Adrenal gland (tissue), 5 donors: ENCODE data around the gene KCTD2.

Experiments
- POLR2A ChIP-seq, 2 donors: fragments of 450-650 bp; IDR thresholded peaks; one replicate each; pipeline ENCODE4 v1.6.1; 2017; ENCODE audit warnings: antibody characterized with exemption in 2 of 2, mild to moderate bottlenecking in 2 of 2, moderate library complexity in 1 of 2
- TF ChIP-seq, protein P1 (sequence below), 6 experiments: fragments of 450-650 bp in 4 of 6; fragments of 200-600 bp in 2 of 6; sonication (generic) in 1 of 6; IDR thresholded peaks; 1 replicate in 5 of 6; 2 replicates in 1 of 6; pipeline versions ENCODE4 v1.5.1 to v1.8.0; 2016 to 2021; ENCODE audit warnings: antibody characterized with exemption in 6 of 6, mild to moderate bottlenecking in 2 of 6, moderate library complexity in 1 of 6
- donor health status: DM: no; HTN: no; CAD: no.

DNA sequence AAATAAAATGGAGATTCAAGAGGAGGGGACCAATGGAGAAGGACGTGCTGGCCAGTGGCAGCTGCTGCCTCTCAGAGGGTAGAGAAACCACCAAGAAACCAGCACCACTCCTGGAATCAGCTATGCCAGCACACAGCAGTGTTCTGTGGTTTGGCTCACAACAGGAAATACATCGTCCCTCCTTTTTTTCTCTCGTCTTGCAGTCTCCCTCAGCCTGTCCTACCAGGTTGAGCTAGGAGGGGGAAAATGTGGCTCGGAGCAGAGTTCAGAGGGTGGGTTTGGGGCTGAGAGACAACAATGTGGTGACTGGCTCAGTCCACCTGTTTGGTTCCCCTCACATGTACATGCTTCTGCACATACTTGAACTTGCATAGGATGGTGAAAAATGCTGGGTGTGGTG lies 20.8 kb downstream of the KCTD2 start:
- TF ChIP-seq, protein P1, sequence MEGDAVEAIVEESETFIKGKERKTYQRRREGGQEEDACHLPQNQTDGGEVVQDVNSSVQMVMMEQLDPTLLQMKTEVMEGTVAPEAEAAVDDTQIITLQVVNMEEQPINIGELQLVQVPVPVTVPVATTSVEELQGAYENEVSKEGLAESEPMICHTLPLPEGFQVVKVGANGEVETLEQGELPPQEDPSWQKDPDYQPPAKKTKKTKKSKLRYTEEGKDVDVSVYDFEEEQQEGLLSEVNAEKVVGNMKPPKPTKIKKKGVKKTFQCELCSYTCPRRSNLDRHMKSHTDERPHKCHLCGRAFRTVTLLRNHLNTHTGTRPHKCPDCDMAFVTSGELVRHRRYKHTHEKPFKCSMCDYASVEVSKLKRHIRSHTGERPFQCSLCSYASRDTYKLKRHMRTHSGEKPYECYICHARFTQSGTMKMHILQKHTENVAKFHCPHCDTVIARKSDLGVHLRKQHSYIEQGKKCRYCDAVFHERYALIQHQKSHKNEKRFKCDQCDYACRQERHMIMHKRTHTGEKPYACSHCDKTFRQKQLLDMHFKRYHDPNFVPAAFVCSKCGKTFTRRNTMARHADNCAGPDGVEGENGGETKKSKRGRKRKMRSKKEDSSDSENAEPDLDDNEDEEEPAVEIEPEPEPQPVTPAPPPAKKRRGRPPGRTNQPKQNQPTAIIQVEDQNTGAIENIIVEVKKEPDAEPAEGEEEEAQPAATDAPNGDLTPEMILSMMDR (IDR thresholded peaks at IDR 0.05) = no peak
- TF ChIP-seq POLR2A (IDR thresholded peaks at IDR 0.05) = no peak
